ENCODE measurements around the gene GCNT2.

GRCh38 chr6:10532392-10532791, 11.2 kb downstream of the GCNT2 start:
- TF ChIP-seq SUZ12 (IDR thresholded peaks at IDR 0.05; ENCODE audit: extremely low read depth, insufficient read depth, insufficient read length) (no peak), ZNF274 (IDR thresholded peaks at IDR 0.05; ENCODE audit: low read depth, low read length) (no peak), YY1 (IDR thresholded peaks at IDR 0.05; ENCODE audit: insufficient read depth, insufficient read length) (no peak)
